Fibroblast of villous mesenchyme (primary cell): ENCODE measurements around the gene ATRNL1. TPM values are rescaled to one million over a fixed set of nuclear protein-coding genes. Genes with fewer than 3 reads are reported as not detected.

Experiments used
- DNase-seq: peaks from one replicate; pipeline ENCODE4 v3.0.0-alpha.2; 2010; ENCODE audit warnings: low read depth
- H3K4me3 ChIP-seq: 2 replicates; pipeline ENCODE4 v1.5.1; 2011; ENCODE audit warnings: low read depth, mild to moderate bottlenecking, low read length
- total RNA-seq: library from RNA; depleted of rRNA; stranded (reverse); fragments of >200 nt; gene quantifications from 2 replicates; pipeline ENCODE4 v1.2.3, GENCODE V29; 2012
- TF ChIP-seq, protein P1 (sequence below): IDR thresholded peaks from 2 replicates; pipeline ENCODE4 v1.5.1; 2012; ENCODE audit warnings: low read depth, mild to moderate bottlenecking, low read length; ENCODE audit not compliant: insufficient read depth

Gene ATRNL1
- total RNA-seq, 1 donor, result 13.0 TPM

DNA sequence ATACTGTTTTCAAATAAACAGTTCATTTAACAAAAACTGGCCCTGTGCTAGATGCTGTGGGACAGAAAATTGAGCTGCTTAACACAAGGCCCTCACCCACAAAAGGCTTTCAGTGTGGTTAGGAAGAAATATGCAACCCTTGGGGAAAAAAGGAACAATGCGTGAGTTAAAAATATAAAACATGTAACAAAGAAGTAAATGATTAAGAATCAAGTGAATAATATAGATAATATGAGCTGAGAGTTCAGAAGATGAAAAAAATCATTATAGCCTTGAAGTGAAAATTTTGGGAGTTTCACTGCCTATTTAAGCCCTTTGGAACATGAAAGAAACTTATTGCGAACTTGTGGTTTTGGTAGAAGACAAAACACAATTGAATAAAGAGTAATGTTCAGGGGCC lies 684.5 kb downstream of the ATRNL1 start:
- TF ChIP-seq, protein P1, sequence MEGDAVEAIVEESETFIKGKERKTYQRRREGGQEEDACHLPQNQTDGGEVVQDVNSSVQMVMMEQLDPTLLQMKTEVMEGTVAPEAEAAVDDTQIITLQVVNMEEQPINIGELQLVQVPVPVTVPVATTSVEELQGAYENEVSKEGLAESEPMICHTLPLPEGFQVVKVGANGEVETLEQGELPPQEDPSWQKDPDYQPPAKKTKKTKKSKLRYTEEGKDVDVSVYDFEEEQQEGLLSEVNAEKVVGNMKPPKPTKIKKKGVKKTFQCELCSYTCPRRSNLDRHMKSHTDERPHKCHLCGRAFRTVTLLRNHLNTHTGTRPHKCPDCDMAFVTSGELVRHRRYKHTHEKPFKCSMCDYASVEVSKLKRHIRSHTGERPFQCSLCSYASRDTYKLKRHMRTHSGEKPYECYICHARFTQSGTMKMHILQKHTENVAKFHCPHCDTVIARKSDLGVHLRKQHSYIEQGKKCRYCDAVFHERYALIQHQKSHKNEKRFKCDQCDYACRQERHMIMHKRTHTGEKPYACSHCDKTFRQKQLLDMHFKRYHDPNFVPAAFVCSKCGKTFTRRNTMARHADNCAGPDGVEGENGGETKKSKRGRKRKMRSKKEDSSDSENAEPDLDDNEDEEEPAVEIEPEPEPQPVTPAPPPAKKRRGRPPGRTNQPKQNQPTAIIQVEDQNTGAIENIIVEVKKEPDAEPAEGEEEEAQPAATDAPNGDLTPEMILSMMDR, result no peak
- no peak overlapping the region for H3K4me3 ChIP-seq
- DNase-seq, result no peak

DNA sequence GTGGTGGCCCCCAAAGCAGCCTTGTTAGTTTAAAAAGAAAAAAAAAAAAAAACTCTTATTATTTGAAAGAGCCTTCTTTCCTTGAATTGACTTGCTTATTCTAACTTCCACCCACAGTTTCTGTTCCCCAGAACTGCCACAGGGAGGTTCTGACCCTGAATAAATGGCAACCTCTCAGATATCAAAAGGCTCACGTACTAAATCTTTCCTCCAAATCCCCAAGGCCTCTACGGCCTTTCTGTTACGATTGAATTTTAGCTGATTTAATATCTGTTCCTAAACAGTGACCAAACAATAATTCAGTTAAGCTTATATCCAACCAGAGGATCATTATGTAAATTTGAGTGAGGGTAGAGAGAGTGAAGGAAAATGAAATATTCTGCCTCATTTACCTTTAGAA lies 697.1 kb downstream of the ATRNL1 start:
- DNase-seq, result no peak
- no peak overlapping the region for H3K4me3 ChIP-seq
- TF ChIP-seq, protein P1, result no peak

DNA sequence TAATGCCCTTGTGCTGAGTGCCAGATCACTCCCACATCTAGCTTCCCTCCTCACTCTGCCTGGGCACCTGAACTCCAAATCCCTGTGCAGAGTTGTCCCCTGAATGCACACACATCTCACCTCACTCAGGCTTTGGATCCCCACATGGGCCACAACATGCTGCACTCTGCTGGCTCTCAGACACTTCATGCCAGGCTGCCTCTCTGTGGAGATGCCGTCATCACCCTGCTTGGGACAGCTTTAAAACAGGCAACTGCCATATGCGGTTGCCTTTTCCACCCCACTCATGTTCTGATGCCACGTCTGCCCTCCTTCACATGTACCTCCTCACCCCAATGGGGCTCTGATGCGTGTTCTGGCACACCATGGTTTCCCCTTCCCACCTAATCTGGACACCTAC lies 702.8 kb downstream of the ATRNL1 start:
- TF ChIP-seq, protein P1, result no peak
- DNase-seq, result no peak
- H3K4me3 ChIP-seq, result no peak overlapping the region

DNA sequence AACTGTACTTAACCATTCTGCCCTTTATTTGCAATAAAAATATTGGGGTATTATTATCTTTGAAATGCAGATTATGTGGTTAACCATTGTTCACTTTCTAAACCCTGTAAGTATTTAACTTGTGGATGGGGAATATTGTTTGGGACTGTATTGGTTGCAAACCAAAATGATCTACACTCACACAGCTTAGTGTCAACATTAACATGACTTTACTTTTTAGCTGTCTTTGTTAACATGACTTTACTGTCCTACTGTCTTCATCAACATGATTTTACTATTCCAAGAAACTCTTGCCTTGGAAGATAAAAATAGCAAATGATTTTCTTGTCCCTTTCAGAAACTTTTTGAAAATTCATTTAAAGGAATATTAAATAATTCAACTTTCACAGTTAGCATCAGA lies 708.3 kb downstream of the ATRNL1 start:
- DNase-seq, result no peak
- H3K4me3 ChIP-seq, result no peak overlapping the region
- TF ChIP-seq, protein P1, result no peak

DNA sequence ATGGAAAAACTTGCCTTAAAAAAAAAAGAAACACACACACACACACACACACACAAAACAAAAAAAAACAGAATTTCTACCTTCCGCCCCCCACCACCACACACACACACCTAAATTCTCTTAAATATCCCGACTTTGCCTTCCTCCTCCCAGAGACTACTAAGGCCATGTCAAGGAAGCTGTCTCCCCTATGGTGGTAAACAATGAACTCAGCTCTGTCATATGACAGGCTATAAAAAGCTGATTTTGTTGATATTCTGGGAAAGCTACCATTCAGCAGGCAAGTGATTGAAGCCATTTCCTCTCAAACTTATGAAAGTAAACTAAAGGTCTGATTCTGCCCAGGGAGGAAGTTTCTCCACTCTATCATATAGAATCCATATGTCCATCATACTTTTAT lies 708.8 kb downstream of the ATRNL1 start:
- TF ChIP-seq, protein P1, result no peak
- DNase-seq, result peak; percentile 10
- H3K4me3 ChIP-seq, result no peak overlapping the region

DNA sequence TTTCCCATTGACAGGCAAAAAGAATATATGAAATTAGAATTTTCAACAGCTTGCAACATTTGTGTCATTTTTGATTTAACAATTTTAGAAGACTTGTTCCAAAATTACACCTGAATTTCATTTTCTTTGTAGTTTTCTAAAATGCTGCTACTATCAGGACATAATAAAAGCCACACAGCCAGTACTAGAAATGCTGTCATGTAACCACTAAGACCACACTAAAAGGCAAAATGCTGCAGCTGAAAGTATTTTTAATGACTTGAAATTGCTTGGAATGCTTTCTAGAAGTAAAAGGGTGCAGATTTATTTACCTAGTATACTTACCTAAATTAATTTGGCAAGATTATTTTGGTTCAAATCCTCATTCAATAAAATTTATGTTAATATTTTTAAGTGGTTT lies 709.7 kb downstream of the ATRNL1 start:
- DNase-seq, result no peak
- TF ChIP-seq, protein P1, result no peak

DNA sequence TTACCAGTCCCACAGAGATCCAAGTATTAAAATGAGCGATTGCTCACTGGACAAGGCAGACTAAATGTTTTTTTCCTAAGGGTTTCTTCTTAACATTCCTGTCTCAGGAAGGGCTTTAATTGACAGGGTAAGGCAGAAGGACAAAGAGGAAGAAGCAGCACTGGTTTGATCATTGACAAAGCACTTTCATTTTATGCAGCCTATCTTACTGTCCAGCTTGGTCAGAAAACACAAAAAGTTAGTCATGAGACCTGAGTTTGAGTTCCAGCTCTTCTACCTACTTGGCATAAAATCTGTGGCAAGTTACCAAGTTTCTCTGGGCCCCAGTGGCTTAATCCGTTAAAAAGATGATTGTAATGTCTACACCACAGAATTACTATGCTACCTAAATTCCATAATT lies 721.4 kb downstream of the ATRNL1 start:
- TF ChIP-seq, protein P1, result no peak
- no peak for DNase-seq
- no peak overlapping the region for H3K4me3 ChIP-seq

More for the DNA sequence above, 709.7 kb downstream of the ATRNL1 start:
- H3K4me3 ChIP-seq, result no peak overlapping the region
